AG04450 (cell line): ENCODE results near the gene PTBP1. TPM values are rescaled to one million over a fixed set of nuclear protein-coding genes. Genes with fewer than 3 reads are reported as not detected.
"Not testable (repeated sequence)": the region's sequence is repeated elsewhere in the genome, so short reads cannot be mapped to it uniquely, and the experiment has no call there.

ENCODE experiments used
- CTCF ChIA-PET: fragments of 300-600, 350-600 bp; formaldehyde crosslinking; extraction: SDS; loops from one replicate; lab custom pipeline; 2022; ENCODE audit warnings: antibody characterized with exemption, inconsistent platforms; lab: Charles Lee
- POLR2A ChIA-PET: fragments of 350-600 bp; formaldehyde crosslinking; extraction: SDS; loops from one replicate; lab custom pipeline; 2021; ENCODE audit warnings: antibody characterized with exemption, inconsistent platforms; lab: Yijun Ruan, JAX
- DNase-seq: peaks from one replicate; pipeline ENCODE4 v3.0.0-alpha.2; 2011; ENCODE audit warnings: low read depth, low spot score
- H3K27ac ChIP-seq: one replicate; pipeline ENCODE4 v1.5.1; 2012; ENCODE audit warnings: low read depth, low read length, control low read depth
- H3K27me3 ChIP-seq: one replicate; pipeline ENCODE4 v1.6.0; 2012; ENCODE audit warnings: low read length; ENCODE audit not compliant: control insufficient read depth, insufficient read depth
- H3K4me3 ChIP-seq: 2 replicates; pipeline ENCODE4 v1.5.1; 2011; ENCODE audit warnings: mild to moderate bottlenecking, low read depth, low read length, control low read depth
- H3K9me3 ChIP-seq: 2 replicates; pipeline ENCODE4 v1.5.1; 2012; ENCODE audit warnings: low read length; ENCODE audit not compliant: control insufficient read depth, insufficient read depth
- polyA plus RNA-seq: library from polyadenylated mRNA; depleted of rRNA; stranded (reverse); fragments of >200 nt; gene quantifications from 2 replicates; pipeline ENCODE4 v1.2.3, GENCODE V29; 2011
- TF ChIP-seq, protein P1 (sequence below): IDR thresholded peaks from 2 replicates; pipeline ENCODE4 v1.5.1; 2011; ENCODE audit warnings: low read depth, low read length, control low read depth, inconsistent platforms

Gene PTBP1
- polyA plus RNA-seq, 1 experiment: 141 TPM

DNA sequence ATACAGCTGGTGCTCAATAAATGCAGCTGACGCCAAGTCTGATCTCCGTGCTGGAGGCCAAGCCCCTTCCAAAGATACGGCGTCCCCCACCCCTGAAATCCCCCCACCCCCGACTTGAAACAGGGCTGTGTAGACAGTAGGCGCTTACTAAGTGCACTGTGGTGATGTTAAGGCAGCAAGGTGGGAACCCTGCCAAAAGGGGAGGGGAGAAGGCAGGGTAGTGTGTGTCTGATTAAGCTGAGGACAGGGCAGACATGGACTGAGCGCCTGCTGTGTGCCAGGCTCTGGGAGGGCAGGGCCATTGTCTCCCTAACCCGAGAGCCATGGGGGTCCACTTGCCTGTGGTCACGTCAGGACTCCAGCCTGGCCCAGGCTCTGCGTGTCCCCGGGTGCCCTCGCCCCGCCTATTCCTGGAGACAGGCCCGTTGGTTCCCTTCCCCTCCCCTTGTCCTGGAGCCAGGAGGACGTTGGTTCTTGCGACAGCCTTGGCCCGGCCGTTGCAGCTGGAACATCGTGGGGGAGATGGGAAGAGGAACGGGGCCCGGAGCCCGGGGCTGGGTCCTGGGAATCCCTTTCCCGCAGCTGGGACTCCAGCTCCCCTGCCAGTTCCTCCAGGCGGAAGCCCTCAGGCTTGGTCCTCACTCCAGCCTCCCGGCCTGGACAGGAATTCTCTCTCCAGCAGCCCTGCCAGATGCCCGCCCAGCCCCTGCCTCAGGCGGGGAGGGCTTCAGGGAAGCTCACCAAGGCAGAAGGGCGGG is 53.1 kb downstream of the PTBP1 start:
- peaks cover 23% of the 10 kb centered on the region for H3K27me3 ChIP-seq
- H3K27ac ChIP-seq: peak overlapping the region; percentile 82
- TF ChIP-seq, protein P1, sequence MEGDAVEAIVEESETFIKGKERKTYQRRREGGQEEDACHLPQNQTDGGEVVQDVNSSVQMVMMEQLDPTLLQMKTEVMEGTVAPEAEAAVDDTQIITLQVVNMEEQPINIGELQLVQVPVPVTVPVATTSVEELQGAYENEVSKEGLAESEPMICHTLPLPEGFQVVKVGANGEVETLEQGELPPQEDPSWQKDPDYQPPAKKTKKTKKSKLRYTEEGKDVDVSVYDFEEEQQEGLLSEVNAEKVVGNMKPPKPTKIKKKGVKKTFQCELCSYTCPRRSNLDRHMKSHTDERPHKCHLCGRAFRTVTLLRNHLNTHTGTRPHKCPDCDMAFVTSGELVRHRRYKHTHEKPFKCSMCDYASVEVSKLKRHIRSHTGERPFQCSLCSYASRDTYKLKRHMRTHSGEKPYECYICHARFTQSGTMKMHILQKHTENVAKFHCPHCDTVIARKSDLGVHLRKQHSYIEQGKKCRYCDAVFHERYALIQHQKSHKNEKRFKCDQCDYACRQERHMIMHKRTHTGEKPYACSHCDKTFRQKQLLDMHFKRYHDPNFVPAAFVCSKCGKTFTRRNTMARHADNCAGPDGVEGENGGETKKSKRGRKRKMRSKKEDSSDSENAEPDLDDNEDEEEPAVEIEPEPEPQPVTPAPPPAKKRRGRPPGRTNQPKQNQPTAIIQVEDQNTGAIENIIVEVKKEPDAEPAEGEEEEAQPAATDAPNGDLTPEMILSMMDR: no peak
- H3K9me3 ChIP-seq: no peaks in the 10 kb centered on the region; the same call in 1 of the 2 replicates
- ChIA-PET CTCF (interaction anchor here (0.5 to 1.1 kb wide), 2 partner anchors 80 to 331 kb away, joined by 5 to 9 read pairs; no protein-coding TSS in a partner anchor), POLR2A (interaction anchor here (0.5 to 1.2 kb wide), 5 partner anchors 9 to 134 kb away, joined by 3 to 8 read pairs (median 6); partner anchors contain the start of gene WDR18)
- H3K4me3 ChIP-seq: peak overlapping the region; percentile 7; the same call in 1 of the 2 replicates
- DNase-seq: peak; percentile 56

DNA sequence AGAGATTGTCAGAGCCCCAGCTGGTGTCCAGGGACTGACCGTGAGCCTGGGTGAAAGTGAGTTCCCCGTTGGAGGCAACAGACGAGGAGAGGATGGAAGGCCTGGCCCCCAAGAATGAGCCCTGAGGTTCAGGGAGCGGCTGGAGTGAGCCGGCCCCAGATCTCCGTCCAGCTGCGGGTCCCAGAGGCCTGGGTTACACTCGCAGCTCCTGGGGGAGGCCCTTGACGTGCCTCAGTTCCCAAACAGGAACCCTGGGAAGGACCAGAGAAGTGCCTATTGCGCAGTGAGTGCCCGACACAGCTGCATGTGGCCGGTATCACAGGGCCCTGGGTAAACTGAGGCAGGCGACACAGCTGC is 53.7 kb downstream of the PTBP1 start:
- Histone ChIP-seq H3K9me3 (no peaks in the 10 kb centered on the region; the same call in 1 of the 2 replicates), H3K27me3 (peaks cover 23% of the 10 kb centered on the region), H3K4me3 (peak overlapping the region; percentile 7; the same call in 1 of the 2 replicates), H3K27ac (peak overlapping the region; percentile 82)
- ChIA-PET CTCF (interaction anchor here (1.1 kb wide), 1 partner anchor 81 kb away, joined by 9 read pairs; no protein-coding TSS in a partner anchor), POLR2A (interaction anchor here (0.5 to 1.2 kb wide), 5 partner anchors 9 to 133 kb away, joined by 3 to 8 read pairs (median 6); partner anchors contain the start of gene WDR18)
- DNase-seq: no peak
- TF ChIP-seq, protein P1: no peak

DNA sequence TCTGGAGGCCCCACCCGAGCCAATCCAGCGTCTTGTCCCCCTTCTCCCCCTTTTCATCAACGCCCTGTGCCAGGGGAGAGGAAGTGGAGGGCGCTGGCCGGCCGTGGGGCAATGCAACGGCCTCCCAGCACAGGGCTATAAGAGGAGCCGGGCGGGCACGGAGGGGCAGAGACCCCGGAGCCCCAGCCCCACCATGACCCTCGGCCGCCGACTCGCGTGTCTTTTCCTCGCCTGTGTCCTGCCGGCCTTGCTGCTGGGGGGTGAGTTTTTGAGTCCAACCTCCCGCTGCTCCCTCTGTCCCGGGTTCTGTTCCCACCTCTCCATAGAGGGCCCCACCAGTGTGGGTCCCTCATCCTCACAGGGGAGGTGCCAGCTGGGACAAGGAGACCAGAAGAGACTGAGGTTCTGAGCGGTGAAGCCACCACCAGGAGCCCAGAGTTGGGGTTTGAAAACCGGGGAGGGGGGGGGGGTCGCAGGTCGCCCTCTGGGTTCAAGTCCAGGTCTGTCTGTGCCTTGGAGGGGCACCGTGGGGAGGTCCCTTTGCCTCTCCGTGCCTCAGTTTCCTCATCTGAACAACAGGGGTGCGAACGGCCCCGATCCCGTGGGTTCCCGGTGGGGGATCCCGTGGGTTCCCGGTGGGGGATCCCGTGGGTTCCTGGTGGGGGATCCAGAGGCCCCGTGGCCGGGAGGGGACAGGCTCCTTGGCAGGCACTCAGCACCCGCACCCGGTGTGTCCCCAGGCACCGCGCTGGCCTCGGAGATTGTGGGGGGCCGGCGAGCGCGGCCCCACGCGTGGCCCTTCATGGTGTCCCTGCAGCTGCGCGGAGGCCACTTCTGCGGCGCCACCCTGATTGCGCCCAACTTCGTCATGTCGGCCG is 55.1 kb downstream of the PTBP1 start, which contains the start of gene ELANE:
ELANE (plus strand) TSS at position 168 of the 878 bp plus-strand sequence; CDS start at position 194, 26 bp downstream.
- H3K27ac ChIP-seq: no peak within 1 kb of the TSS
- H3K27me3 ChIP-seq: peaks cover 23% of the 10 kb centered on the region
- H3K4me3 ChIP-seq: no peak within 1 kb of the TSS
- H3K9me3 ChIP-seq: no peaks in the 10 kb centered on the region; the same call in 1 of the 2 replicates
- CTCF ChIA-PET: no interaction called here
- no peak for DNase-seq
- POLR2A ChIA-PET: no interaction called here
- TF ChIP-seq, protein P1: no peak

DNA sequence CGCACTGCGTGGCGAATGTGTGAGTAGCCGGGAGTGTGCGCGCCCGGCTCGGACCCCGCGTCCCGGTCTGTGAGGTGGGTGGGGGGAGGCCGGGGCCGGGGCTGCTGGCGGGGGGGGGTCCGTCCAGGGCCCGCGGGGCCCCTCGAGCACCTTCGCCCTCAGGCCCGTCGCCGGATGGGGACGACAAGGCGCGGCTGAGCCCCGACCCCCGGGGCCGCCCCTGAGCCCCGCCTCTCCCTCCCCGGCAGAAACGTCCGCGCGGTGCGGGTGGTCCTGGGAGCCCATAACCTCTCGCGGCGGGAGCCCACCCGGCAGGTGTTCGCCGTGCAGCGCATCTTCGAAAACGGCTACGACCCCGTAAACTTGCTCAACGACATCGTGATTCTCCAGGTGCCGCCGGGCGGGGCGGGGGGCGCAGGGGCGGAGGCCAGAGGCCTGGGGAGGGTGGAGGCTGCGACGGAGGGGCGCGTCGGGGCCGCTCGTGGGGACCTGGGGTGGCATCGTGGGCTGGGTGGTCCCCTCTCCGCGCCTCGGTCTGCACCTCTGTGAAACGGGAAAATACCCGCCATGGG is 55.8 kb downstream of the PTBP1 start:
- H3K9me3 ChIP-seq: no peaks in the 10 kb centered on the region; the same call in 1 of the 2 replicates
- ChIA-PET CTCF (no interaction called here), POLR2A (no interaction called here)
- no peak overlapping the region for H3K4me3 ChIP-seq
- no peak for DNase-seq
- TF ChIP-seq, protein P1: no peak
- H3K27me3 ChIP-seq: peaks cover 17% of the 10 kb centered on the region
- H3K27ac ChIP-seq: no peak overlapping the region

DNA sequence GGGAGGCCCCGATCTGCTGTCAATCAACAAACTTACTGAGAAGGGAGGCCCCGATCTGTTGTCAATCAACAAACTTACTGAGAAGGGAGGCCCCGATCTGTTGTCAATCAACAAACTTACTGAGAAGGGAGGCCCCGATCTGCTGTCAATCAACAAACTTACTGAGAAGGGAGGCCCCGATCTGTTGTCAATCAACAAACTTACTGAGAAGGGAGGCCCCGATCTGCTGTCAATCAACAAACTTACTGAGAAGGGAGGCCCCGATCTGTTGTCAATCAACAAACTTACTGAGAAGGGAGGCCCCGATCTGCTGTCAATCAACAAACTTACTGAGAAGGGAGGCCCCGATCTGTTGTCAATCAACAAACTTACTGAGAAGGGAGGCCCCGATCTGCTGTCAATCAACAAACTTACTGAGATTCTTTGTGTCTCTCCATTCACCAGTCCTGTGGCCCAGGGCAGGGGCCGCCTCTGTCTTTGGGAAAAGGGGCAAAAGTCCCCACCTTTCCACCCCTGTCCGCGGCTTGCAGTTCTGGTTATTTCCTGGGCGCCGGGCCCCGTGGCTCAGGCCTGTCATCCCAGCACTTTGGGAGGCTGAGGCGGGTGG is 56.5 kb downstream of the PTBP1 start:
- peaks cover 14% of the 10 kb centered on the region for H3K27me3 ChIP-seq
- H3K9me3 ChIP-seq, DNase-seq, H3K4me3 ChIP-seq, CTCF ChIA-PET, H3K27ac ChIP-seq: not testable (repeated sequence)
- POLR2A ChIA-PET: interaction anchor here (0.7 kb wide), 1 partner anchor 10 kb away, joined by 3 read pairs; no protein-coding TSS in a partner anchor
